Colon (tissue), 2 donors: ENCODE measurements around the gene NAGPA.

Experiments
- FAIRE-seq: peaks from 2 replicates; lab custom pipeline; 2012; peaks lifted over from hg19 to GRCh38; lab: Jason Lieb, UNC
- donor health status: control.
- donor health status: control.

NAGPA gene

GRCh38 chr16:5027086-5027485 lies 6.6 kb downstream of the NAGPA start:
- no peak for FAIRE-seq

DNA sequence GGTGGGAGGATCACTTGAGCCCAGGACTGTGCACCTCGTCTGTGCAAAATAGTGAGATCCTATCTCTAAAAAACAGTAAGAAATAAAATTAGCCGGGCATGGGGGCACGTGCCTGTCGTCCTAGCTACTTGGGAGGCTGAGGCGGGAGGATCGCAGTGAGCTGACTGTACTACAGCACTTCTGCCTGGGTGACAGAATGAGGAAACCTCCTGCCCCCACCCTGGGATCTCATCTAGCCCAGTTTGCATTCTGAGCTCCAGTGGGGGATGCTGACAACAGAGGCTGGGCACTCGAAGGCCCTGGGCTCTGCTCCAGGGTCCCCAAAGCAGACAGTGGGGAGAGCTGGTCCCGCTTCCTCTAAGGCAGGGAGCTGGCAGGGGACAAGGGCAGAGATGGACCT lies 7.1 kb downstream of the NAGPA start:
- FAIRE-seq = no peak

GRCh38 chr16:5025171-5025632 lies 8.5 kb downstream of the NAGPA start:
- no peak for FAIRE-seq

GRCh38 chr16:5024632-5025031 lies 9.1 kb downstream of the NAGPA start:
- no peak for FAIRE-seq

DNA sequence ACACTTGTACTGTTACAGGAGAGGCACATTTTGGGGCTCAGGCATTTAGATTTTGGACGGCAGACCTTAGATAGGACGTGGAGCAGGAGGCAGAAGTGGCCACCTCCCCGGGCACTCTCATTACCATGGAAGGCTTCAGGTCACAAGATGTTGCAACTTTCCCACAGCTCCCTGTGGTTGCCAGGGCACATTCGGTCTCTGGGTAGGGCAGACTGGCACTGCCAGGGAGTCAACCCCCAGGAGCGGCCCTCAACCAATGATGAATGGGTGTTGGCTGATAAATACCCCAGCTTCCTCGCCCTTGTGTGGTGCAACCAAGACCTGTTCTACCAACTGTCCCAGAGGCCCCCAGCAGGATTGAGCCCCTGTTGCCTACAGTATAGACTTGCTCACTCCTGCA lies 11.2 kb downstream of the NAGPA start:
- FAIRE-seq = no peak

- no peak for FAIRE-seq
These were observed 13.2 kb downstream of the NAGPA start for GRCh38 chr16:5020551-5020950.

DNA sequence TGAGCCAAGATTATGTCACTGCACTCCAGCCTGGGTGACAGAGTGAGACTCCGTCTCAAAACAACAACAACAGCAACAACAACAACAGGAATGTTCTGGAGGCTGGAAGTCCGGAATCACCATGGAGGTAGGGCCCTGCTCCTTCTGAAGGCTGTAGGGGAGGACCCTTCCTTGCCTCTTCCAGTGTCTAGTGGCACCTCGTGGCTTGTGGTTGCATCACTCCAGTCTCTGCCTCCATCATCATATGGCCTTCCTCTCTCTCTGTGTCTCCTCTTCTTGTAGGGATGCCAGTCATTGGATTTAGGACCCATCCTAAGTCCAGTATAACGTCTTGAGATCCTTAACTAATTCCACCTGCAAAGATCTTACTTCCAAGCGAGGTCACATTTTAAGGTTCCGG lies 14.0 kb downstream of the NAGPA start:
- FAIRE-seq = no peak

- no peak for FAIRE-seq
These were observed 14.9 kb downstream of the NAGPA start for GRCh38 chr16:5018793-5019192.

GRCh38 chr16:5017678-5017969 lies 16.1 kb downstream of the NAGPA start:
- no peak for FAIRE-seq

DNA sequence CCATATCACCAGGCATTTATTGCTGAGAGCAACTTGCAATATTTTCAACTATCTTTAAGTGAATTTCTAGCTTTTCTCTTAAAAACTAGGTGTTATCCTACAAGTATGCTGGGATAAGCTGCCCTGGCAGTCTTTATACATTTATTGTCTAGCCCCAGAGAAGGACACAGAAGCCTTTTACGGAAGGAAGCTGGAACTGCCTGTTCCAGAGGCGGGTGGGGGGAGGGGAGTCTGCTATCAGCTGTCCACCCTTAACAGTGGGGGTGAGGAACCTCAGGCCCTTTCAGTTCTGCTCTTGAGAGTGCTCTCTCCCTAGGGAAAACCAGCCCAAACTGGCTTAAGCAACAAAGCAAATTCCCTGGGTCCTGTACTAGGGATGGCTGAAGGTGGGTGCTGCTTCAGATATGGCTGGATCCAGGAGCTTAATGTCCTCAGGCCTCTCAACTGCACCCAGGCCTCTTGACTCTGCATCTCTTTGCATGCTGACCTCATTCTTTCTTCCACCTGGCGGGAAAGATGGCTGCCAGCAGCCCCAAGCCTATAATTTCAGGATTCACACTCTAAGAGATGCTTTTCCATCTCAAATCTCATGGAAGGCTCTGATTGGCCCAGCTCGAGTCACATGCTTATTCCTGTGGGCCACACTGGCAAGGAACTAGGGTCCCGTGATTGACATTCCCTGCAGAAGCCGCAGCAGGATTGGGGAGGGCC lies 16.6 kb downstream of the NAGPA start:
- no peak for FAIRE-seq

- FAIRE-seq = no peak
These were observed 17.8 kb downstream of the NAGPA start for GRCh38 chr16:5015887-5016286.

- no peak for FAIRE-seq
These were observed 18.4 kb downstream of the NAGPA start for GRCh38 chr16:5015351-5015750.

GRCh38 chr16:5012887-5013286 lies 20.8 kb downstream of the NAGPA start:
- no peak for FAIRE-seq

- FAIRE-seq = no peak
These were observed 22.1 kb downstream of the NAGPA start for GRCh38 chr16:5011637-5012036.

GRCh38 chr16:5010576-5011329 lies 23.0 kb downstream of the NAGPA start:
- FAIRE-seq = no peak

GRCh38 chr16:5008311-5008731 lies 25.4 kb downstream of the NAGPA start:
- FAIRE-seq = no peak

DNA sequence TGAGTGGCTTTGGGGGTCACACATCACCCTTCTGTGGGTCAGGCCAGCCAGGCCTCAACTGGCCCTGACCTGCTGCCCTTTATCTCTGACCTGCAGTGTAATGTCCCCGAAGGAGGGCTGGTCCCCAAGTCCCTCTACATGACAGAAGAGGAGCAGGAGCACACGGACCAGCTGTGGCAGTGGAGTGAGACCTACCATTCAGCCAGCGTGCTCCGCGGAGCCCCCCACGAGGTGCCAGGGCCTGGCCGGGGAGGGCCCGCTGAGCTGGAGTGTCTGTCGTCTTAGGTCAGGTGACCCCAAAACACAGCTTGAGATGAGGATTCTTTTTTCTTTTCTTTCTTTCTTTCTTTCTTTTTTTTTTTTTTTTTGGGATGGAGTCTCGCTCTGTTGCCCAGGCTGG lies 26.5 kb downstream of the NAGPA start:
- FAIRE-seq = no peak

DNA sequence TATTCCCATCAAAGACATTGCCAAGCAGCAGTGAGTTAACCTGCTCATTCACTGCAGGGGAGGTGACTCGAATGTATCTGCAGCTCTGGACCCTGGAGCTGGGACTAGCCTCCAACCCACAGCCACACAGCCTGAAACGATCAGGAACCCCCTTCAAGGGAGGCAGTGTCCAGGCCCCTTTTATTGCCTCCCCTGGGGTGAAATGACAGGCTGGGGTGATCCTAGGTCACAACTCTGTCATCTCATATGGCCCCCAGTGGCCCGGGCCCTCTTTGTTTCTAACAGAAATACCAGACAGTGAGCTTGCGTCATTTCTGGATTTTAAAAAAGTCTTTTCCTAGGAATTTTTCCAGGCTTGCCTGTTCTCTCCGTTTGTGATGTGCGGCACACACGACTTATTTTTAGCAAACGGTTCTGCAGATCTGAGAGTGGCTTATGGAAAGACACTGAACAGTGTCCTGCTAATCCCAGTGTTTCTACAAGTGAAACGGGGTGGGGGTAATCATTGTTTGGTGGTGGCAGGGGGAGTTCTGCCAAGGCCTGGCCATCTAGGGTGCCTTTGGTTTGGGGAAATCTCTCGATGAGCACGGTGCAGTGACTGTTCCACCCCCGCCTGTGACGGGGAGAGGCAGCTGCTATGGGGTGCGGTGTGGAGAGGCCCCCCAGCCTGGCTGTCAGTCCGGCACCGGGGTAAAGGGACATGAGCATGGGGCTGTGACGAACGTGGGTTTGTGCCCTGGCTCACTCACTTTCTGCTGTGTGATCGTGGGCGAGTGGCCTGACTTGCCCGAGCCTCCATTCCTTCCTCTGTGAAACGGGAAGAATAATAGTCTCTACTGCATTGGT lies 27.2 kb downstream of the NAGPA start:
- FAIRE-seq = no peak

DNA sequence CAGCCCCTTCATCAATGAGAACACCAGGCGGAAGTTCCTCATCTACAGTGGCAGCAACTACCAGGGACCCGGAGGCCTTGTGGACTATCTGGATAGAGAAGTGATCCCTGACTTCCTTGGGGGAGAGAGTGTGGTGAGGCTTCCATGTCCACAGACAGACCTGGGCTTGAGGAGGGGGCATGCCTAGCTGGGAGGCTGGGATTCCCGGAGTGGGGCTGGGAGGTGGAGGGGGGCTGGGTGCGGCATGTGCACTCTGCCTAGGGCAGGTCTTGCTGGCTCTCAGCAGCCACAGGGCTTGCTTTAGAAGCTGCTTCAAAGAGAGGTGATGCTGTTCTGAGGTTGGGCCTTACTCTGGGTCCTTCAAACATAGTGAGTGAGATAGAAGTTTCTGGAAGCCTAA lies 27.8 kb downstream of the NAGPA start:
- no peak for FAIRE-seq

DNA sequence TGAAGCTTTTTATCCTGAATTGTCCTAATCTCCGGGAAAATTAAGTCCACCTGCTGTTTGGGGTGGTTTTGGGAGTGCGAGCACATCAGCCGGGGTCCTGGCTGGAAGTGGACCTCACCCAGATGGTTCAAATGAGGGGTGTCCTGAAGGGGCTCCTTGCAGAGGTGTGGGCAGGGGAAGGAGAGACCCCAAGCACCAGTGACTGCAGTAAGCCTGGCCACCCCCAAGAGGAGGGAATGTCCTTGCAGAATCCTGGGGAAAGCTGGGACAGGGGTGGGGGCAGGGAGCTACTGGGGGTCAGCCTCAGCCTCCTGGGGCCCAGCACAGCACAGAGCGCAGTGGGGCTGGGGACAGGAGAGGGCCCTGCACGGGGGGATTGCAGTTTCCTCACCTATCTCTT lies 29.4 kb downstream of the NAGPA start:
- no peak for FAIRE-seq

DNA sequence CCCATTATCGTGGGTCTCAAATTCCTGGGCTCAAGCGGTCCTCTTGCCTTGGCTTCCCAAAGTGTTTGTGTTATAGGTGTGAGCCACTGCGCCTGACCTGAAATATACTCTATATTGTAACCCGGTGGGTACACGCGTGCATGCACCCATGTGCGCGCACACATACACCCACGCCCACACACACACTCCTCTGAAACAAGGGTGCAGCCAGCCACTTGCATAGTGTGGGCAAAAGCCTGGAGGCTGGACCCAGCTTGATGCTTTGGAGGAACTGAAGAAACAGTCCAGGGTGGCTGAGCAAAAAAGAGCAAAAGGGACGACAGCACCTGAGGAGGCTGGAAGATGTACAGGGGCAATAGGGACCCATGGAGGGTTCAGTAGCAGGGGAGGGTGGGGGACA lies 29.9 kb downstream of the NAGPA start:
- no peak for FAIRE-seq

DNA sequence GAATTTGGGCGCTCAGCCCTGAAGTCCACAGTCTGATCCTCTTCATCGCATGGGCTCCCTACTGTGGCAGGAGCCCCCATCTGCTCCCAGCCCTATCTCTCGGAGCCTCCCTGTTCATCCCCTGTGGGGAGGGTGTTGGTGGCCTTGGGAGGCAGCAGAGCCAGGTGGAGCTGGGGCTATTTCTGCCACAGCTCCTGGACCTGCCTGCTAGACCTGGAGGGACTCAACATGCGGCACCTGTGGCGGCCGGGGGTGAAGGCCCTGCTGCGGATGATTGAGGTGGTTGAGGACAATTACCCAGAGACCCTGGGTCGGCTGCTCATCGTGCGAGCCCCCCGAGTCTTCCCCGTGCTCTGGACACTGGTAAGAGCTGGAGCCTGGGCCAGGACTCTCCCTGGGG lies 30.5 kb downstream of the NAGPA start:
- no peak for FAIRE-seq

- FAIRE-seq = no peak
These were observed 31.0 kb downstream of the NAGPA start for GRCh38 chr16:5002699-5003143.
